Midbrain (tissue), 1 donor: ENCODE data around the gene PTPN13.
"Not testable (repeated sequence)": the region's sequence is repeated elsewhere in the genome, so short reads cannot be mapped to it uniquely, and the experiment has no call there.

Source experiments
- DNase-seq: peaks from one replicate; lab custom pipeline; 2025; lab: John Stamatoyannopoulos, UW

The PTPN13 gene

GRCh38 chr4:86717651-86718050, 123.5 kb downstream of the PTPN13 start:
- DNase-seq = no peak

GRCh38 chr4:86718152-86718551, 124.0 kb downstream of the PTPN13 start:
- no peak for DNase-seq

- DNase-seq = not testable (repeated sequence)
Measured at GRCh38 chr4:86719149-86719548, 125.0 kb downstream of the PTPN13 start.

GRCh38 chr4:86720508-86721068, 126.5 kb downstream of the PTPN13 start:
- peak; percentile 36 for DNase-seq

GRCh38 chr4:86721412-86721811, 127.3 kb downstream of the PTPN13 start:
- DNase-seq = no peak

DNA sequence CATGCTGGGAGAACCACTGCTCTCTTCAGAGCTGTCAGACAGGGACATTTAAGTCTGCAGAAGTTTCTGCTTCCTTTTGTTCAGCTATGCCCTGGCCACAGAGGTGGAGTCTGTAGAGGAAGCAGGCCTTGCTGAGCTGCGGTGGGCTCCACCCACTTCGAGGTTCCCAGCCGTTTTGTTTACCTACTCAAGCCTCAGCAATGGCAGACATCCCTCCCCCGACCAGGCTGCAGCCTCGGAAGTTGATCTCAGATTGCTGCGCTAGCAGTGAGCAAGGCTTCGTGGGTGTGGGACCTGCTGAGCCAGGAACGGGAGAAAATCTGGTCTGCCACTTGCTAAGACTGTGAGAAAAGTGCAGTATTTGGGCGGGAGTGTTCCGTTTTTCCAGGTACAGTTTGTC, 136.2 kb downstream of the PTPN13 start:
- no peak for DNase-seq

DNA sequence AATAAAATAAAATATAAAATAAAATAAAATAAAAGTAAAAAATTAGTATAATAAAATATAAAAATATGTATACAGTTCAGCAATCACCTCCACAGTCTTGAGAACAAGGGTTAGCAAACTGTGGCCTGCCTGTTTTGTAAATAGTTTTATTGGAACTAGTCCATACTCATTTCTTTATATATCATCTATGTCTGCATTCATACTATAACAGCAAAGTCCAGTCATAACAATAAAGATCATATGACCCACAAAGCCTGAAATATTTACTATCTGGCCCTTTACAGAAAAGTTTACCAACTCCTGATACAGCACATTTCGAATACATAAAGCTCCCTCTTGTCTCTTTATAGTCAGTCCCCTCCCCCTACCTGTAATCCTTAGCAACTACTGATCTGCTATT, 143.1 kb downstream of the PTPN13 start:
- DNase-seq = no peak

DNA sequence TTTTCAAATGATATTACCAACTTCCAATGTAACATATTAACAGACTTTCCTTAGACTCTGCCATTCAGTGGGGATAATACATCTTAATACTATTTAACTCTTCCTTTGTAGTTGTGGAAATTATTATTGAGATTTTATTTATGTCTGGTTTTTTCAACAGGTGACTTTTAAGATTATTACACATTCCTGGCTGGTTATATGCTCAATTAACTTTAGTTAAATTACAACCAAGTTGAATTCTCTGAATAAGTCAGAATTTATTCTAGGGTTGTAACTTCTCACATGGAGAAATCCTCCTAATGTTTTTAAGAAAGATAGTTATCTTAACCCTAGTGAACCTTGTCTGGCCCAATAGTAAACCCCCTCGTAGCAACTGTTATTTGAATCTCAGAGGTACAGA, 147.7 kb downstream of the PTPN13 start:
- DNase-seq = no peak

DNA sequence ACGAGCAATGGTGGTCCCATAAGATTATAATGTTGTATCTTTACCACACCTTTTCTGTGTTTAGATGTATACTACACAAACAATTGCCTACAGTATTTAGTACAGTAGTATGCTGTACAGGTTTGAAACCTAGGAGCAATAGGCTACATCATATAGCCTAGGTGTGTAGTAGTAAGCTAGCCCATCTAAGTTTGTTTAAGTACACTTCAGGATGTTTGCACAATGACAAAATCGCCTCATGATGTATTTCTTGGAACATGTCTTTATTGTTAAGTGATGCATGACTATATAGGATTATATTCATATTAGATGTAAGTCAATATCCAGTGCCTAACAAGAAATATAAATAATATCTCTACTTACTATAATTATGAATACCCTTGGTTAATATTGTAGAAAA, 150.5 kb downstream of the PTPN13 start:
- DNase-seq = no peak

GRCh38 chr4:86749121-86749520, 155.0 kb downstream of the PTPN13 start:
- DNase-seq = no peak

DNA sequence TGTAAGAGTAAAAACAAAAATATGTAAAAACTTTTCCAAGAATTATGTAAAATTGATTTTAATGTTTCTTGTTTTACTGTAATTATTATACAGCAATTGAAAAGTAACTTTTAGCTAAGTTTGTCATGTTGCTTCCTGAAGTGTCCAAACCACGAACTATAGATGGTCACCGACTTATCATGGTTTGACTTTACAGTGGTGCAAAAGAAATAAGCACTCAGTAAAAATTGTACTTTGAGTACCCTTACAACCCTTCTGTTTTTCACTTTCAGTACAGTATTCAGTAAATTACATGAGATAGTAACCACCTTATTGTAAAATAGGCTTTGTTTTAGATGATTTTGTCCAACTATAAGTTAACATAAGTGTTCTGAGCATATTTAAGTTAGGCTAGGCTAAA, 161.3 kb downstream of the PTPN13 start:
- DNase-seq = no peak

DNA sequence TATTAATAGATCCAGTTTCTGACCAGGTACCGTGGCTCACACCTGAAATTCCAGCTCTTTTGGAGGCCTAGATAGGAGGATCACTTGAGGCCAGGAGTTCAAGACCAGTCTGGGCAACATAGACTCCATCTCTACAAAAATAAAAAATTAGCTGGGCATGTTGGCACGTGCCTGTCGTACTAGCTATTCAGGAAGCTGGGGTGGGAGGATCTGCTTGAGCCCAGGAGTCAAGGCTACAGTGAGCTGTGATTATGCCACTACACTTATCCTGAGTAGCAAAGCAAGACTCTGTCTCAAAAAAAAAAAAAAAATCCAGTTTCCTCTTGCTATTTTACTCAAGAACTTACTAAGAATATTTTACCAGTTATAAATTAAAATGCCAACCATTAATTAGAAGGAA, 163.4 kb downstream of the PTPN13 start:
- no peak for DNase-seq

DNA sequence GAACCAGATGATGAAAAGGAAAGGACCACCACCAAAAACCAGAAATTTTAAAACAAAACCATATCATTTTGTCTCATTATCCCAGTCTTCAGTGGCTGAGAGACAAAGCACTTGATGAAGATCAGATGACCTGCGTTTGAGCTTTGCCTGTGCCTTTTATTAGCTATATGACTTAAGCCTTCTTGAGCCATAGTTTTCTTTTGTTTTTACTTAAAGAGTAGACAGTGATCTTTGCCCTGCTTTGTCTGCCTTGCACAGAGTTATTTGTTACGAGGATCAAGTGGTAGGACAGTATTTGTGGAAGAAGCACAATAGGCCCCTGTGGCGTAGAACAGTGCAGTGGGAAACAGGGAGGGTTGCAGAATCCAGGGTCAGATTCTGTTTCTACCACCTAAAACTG, 165.2 kb downstream of the PTPN13 start:
- DNase-seq = no peak

- no peak for DNase-seq
Measured at GRCh38 chr4:86762649-86763048, 168.5 kb downstream of the PTPN13 start.

GRCh38 chr4:86769794-86770193, 175.7 kb downstream of the PTPN13 start:
- no peak for DNase-seq

DNA sequence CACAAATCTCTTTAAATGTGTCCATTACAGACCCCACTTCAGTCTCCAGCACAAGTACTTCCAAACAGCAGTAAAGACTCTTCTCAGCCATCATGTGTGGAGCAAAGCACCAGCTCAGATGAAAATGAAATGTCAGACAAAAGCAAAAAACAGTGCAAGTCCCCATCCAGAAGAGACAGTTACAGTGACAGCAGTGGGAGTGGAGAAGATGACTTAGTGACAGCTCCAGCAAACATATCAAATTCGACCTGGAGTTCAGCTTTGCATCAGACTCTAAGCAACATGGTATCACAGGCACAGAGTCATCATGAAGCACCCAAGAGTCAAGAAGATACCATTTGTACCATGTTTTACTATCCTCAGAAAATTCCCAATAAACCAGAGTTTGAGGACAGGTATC, 177.0 kb downstream of the PTPN13 start:
- DNase-seq = no peak

DNA sequence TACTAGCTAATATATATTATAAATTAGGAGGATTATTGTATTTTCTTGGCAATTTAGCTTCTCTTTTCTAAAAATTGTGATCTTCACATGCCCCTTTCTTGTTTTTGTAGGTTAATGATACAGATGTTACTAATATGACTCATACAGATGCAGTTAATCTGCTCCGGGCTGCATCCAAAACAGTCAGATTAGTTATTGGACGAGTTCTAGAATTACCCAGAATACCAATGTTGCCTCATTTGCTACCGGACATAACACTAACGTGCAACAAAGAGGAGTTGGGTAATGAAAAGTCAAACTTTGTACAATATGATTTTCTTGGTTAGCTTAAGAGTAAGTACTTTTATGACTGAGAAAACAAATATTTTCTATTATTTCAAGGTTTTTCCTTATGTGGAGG, 180.9 kb downstream of the PTPN13 start:
- no peak for DNase-seq

DNA sequence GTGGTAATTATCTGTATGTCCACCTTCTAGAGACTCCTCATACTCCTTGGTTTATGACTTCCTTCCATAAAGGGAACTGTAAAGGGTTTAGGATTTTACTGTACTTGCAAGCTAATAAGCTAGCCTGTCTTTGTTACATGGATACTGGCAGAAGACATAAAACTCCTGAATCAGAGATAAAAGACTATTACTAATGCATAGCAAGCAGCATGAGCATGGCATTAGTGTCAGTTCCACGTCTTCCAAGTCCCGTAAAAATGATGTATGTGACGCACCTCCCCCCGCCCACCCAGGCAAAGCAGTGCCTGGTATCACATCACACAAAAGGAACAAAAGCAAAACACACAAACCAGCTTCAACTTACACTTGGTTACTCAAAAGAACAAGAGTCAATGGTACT, 184.1 kb downstream of the PTPN13 start:
- no peak for DNase-seq

- no peak for DNase-seq
Measured at GRCh38 chr4:86788826-86789225, 194.7 kb downstream of the PTPN13 start.

DNA sequence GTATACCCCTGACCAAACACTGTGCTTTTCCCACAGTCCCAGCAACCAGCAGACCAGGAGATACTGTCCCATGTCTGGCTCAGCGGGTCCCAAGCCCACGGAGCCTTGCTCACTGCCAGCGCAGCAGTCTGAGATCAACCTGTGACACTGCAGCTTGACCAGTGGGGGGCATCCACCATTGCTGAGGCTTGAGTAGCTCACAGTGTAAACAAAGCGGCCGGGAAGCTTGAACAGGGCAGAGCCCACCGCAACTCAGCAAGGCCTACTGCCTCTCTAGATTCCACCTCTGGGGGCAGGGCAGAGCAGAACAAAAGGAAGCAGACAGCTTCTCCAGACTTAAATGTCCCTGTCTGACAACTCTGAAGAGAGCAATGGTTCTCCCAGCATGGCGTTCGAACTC, 197.0 kb downstream of the PTPN13 start:
- no peak for DNase-seq

GRCh38 chr4:86809809-86810208, 215.7 kb downstream of the PTPN13 start:
- DNase-seq = no peak

GRCh38 chr4:86810847-86811246, 216.7 kb downstream of the PTPN13 start:
- DNase-seq = no peak

DNA sequence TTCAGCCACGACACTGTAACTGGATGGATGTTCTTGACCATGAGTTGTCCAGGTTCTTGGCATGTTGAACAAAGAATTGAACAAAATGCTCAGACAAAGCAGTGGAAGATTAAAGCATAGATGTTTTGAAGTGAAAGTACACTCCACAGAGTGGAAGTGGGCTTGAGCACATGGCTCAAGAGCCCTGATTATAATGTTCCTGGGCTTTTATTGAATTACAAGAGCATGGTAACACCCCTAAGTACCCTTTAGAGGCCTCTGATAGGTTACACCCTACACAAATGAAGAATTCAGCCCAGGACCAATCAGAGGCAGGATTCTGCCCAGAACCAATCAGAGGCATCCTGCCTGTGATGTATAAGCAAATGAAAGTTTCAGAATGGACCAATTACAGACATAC, 221.5 kb downstream of the PTPN13 start:
- no peak for DNase-seq

GRCh38 chr4:86816501-86817273, 222.6 kb downstream of the PTPN13 start:
- peak; percentile 5 for DNase-seq
